Measurements from ENCODE around the gene NDUFV1.
"Not testable (repeated sequence)": the region's sequence is repeated elsewhere in the genome, so short reads cannot be mapped to it uniquely, and the experiment has no call there.

NDUFV1 gene

DNA sequence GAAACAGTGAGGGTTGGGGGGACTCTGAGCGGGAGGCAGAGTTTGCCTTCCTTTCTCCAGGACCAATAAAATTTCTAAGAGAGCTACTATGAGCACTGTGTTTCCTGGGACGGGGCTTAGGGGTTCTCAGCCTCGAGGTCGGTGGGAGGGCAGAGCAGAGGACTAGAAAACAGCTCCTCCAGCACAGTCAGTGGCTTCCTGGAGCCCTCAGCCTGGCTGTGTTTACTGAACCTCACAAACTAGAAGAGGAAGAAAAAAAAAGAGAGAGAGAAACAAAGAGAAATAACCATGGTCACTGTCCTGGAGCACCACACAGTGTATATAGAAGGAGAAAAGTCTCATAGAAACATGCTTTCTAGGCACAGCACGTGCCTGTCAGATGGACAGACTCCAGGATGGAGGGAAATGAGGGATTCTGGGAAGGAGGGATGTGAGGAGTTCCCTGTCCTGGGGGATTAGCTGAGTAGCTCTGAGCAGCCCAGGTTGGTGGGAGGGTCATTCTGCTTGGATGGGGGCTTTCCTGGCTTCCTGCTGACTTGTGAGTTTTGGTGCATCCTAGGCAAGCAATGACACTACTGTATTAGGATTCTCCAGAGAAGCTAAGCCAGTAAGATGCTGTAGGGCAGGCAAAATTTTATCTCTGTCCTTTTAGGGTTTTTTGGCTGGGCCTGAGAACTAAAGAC is 20.0 kb upstream of the NDUFV1 start:
- DNase-seq (ENCODE audit: low read depth): no peak

DNA sequence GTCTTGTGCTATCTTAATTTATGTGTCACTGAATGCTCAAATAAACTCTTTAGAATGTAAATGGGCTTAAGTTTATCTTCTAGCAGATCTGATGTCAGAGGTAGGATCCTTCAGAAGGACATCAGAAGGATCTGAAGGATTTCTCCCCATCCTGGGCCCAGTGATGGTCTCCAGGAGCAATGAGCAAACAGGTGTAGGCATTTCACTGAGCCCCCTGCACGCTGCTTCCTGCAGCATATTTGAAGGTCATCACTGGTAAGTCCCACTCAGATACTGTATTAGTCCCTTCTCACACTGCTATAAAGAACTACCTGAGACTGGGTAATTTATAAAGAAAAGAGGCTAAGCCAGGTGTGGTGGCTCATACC is 18.6 kb upstream of the NDUFV1 start:
- no peak for DNase-seq (ENCODE audit: low read depth)

GRCh38 chr11:67588899-67589415 is 17.8 kb upstream of the NDUFV1 start:
- not testable (repeated sequence) for DNase-seq (ENCODE audit: low read depth)

- DNase-seq (ENCODE audit: low read depth): no peak
Observed at GRCh38 chr11:67592880-67593564, 13.7 kb upstream of the NDUFV1 start.

GRCh38 chr11:67593565-67593905 is 13.2 kb upstream of the NDUFV1 start:
- DNase-seq (ENCODE audit: low read depth): no peak

DNA sequence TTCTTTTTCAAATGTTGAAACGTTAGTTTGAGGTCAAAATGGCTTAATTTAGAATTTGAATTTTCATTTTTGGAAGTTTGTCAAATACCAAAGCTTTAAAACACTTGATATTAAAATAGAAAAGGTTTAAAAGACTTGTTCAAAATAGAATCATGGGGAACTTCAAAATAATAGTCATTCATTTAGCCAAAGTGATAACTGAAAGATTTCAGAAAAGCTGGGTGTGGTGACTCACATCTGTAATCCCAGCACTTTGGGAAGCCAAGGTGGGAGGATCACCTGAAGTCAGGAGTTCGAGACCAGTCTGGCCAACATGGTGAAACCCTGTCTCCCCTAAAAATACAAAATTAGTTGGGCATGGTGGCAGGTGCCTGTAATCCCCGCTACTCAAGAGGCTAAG is 12.3 kb upstream of the NDUFV1 start:
- no peak for DNase-seq (ENCODE audit: low read depth)

- no peak for DNase-seq (ENCODE audit: low read depth)
Observed at GRCh38 chr11:67596753-67597300, 9.9 kb upstream of the NDUFV1 start.

DNA sequence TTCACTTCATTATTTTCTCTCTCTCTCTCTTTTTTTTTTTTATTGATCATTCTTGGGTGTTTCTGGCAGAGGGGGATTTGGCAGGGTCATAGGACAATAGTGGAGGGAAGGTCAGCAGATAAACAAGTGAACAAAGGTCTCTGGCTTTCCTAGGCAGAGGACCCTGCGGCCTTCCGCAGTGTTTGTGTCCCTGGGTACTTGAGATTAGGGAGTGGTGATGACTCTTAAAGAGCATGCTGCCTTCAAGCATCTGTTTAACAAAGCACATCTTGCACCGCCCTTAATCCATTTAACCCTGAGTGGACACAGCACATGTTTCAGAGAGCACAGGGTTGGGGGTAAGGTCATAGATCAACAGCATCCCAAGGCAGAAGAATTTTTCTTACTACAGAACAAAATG is 9.3 kb upstream of the NDUFV1 start:
- DNase-seq (ENCODE audit: low read depth): not testable (repeated sequence)

DNA sequence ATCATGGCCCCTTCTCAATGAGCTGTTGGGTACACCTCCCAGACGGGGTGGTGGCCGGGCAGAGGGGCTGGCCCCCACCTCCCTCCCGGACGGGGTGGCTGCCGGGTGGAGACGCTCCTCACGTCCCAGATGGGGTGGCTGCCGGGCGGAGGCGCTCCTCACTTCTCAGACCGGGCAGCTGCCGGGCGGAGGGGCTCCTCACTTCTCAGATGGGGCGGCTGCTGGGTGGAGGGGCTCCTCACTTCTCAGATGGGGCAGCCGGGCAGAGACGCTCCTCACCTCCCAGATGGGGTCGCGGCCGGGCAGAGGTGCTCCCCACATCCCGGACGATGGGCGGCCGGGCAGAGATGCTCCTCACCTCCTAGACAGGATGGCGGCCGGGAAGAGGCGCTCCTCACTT is 8.8 kb upstream of the NDUFV1 start:
- not testable (repeated sequence) for DNase-seq (ENCODE audit: low read depth)

- no peak for DNase-seq (ENCODE audit: low read depth)
Observed at GRCh38 chr11:67599149-67599548, 7.6 kb upstream of the NDUFV1 start.

DNA sequence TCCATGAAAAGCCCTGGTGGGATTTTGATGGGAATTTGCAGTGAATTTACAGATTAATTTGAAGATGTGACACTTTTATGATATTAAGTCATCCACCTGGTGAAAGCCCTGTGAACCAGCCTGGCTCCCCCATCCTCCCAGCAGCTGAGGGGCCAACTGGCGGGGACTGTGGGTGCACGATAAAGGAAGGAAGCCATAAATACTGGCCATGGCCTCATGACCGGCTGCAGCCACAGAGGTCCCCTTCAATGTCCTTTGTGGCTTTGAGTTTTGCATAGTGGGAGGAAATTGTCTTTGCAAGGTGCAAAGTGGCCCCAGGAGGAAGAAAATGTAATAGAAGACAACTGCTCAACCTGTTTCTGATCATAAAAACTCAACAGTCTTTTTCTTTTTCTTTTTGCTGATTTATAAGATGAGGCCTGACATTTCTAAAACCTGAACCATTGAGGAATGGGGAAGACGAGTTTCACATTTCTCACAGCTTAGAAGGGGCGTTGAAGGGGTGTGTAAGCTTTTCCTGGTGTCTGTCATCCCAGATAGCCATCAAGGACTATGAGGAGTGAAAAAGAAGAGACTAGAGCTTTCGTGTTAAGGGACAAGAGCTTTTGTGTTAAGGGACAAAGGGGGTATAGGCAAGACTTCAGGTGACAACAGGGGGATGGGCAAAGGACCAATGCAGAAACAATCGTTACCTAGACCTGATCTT is 6.3 kb upstream of the NDUFV1 start:
- DNase-seq (ENCODE audit: low read depth): no peak

GRCh38 chr11:67601098-67601497 is 5.6 kb upstream of the NDUFV1 start:
- DNase-seq (ENCODE audit: low read depth): no peak

DNA sequence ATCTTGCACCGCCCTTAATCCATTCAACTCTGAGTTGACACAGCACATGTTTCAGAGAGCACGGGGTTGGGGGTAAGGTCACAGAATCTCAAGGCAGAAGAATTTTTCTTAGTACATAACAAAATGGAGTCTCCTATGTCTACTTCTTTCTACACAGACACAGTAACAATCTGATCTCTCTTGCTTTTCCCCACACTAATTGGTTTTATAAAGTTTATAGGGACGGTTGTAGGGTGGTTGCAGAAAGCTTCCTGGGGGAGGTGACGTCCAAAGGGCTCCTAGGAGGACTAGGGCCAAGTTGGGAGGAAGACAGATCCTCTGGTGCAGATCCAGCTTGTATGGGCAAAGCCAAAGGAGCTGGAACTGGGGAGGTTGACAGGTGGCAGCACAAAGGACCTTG is 2.6 kb upstream of the NDUFV1 start:
- DNase-seq (ENCODE audit: low read depth): not testable (repeated sequence)

DNA sequence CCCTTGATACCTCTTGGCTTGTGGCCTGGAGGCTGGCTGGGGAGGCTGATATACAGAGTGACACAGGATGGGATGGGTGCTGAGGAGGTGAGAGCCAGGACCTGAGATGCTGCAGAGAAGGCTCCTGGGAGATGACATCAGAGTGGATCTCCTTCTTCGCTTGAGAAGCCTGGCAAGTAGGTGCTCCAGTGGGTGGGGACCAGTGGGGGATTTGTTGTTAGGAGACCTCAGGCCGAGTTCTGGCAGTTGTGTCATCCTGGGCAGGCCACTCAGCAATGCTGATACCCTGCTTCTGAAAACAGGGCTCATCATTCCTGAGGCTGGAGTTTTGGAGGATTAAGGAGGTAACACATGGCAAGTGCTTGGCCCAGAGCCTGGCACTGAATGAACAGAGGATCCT is 1.9 kb upstream of the NDUFV1 start:
- no peak for DNase-seq (ENCODE audit: low read depth)

GRCh38 chr11:67605231-67606011 is 1.3 kb upstream of the NDUFV1 start:
- no peak for DNase-seq (ENCODE audit: low read depth)

- DNase-seq (ENCODE audit: low read depth): no peak
Observed at GRCh38 chr11:67606093-67606491, 644 bp upstream of the NDUFV1 start.

- DNase-seq (ENCODE audit: low read depth): no peak
Observed at GRCh38 chr11:67607507-67607906, 771 bp downstream of the NDUFV1 start.

DNA sequence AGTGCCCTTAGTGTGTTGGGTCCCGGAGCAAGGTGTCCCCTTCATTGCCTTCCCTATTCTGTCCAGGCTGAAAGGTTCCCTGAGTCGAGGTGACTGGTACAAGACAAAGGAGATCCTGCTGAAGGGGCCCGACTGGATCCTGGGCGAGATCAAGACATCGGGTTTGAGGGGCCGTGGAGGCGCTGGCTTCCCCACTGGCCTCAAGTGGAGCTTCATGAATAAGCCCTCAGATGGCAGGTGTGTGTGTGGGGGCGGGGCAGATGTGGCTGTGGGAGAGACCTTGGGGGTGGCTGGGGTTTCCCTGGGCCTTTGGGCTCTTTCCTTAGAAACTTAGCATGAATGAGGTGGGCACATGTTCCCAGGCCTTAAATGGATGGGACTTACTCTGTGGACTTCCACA is 1.8 kb downstream of the NDUFV1 start:
- no peak for DNase-seq (ENCODE audit: low read depth)

DNA sequence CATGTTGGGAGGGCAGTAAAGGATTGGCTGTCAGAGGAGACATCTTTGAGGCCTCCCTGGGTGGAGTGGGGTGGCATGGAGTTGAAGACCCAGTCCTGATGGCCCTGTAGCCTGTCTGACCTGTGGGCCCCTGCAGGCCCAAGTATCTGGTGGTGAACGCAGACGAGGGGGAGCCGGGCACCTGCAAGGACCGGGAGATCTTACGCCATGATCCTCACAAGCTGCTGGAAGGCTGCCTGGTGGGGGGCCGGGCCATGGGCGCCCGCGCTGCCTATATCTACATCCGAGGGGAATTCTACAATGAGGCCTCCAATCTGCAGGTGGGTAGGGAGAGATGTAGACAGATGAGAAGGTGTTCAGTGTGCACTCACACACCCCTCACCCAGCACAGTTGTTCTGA is 2.6 kb downstream of the NDUFV1 start:
- DNase-seq (ENCODE audit: low read depth): no peak

DNA sequence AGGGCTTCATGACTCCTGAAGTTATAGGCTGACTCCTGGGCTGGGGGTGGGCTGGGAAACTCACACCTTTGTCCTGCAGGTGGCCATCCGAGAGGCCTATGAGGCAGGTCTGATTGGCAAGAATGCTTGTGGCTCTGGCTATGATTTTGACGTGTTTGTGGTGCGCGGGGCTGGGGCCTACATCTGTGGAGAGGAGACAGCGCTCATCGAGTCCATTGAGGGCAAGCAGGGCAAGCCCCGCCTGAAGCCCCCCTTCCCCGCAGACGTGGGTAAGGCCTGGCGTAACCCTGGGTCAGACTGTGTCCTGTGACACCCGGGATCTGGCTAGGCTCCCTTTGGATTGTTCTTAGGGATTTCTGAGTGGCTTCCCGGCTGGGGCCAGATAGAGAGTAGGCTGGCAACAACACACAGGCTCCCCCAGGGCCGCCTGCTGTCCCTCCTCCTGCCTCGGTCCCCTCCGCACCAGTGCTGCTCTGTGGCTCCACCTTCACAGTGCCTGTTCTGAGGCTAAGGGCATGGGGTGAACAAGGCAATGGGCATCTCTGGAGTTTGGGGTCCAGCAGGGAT is 3.6 kb downstream of the NDUFV1 start:
- DNase-seq (ENCODE audit: low read depth): no peak

DNA sequence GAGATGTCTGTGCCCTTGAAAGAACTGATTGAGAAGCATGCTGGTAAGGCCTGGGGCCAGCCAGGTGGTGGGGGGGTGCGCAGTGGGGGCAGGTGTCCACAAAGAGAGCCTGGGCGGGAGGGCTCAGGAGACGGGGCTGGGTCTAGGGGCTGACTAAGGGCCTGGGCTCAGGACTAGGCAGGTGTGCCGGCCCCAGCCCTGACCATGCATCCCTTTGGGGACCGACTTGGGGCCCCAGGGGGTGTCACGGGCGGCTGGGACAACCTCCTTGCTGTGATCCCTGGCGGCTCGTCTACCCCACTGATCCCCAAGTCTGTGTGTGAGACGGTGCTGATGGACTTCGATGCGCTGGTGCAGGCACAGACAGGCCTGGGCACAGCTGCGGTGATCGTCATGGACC is 4.4 kb downstream of the NDUFV1 start:
- DNase-seq (ENCODE audit: low read depth): no peak
